ENCODE data around the gene MX2.
"Not testable (repeated sequence)": the region's sequence is repeated elsewhere in the genome, so short reads cannot be mapped to it uniquely, and the experiment has no call there.

MX2 gene, protein sequence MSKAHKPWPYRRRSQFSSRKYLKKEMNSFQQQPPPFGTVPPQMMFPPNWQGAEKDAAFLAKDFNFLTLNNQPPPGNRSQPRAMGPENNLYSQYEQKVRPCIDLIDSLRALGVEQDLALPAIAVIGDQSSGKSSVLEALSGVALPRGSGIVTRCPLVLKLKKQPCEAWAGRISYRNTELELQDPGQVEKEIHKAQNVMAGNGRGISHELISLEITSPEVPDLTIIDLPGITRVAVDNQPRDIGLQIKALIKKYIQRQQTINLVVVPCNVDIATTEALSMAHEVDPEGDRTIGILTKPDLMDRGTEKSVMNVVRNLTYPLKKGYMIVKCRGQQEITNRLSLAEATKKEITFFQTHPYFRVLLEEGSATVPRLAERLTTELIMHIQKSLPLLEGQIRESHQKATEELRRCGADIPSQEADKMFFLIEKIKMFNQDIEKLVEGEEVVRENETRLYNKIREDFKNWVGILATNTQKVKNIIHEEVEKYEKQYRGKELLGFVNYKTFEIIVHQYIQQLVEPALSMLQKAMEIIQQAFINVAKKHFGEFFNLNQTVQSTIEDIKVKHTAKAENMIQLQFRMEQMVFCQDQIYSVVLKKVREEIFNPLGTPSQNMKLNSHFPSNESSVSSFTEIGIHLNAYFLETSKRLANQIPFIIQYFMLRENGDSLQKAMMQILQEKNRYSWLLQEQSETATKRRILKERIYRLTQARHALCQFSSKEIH

DNA sequence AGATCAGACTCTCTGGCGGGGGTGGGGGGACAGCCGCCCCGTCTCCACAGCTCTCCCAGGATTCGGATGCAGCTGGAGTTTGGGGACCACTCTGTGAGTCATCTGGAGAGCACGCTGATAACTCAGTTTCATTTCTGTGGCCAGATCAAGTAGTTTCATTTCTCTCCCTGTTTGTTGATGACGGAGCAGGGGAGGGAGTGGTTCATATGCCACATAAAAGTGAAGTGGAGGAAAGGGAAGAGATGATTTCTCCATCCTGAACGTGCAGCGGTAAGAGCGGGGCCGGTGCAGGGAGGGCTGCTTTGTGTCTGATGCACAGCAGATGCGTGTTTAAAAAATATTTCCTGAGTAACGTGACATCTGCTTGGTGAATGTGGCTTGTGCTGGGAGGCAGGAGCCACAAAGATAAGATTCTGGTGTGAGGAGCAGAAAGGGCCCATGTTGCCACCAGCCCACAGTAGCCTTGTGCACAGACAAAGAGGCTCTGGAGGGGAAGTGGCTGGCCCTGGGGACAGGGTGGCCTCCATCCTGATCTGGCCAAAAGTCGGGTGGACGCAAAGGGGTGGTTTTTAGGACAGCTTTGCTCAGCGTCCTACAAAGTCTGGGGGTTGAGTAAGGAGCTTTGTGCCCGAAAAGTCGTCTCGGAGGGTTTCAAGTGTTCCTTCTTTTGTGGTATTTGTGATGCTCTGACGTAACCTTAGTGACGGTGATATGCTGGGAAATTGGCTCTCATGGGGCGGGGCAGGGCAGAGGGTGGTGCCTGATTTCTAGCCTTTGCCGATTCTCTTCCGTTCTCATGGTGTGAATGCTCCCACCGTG is at the start of gene MX2:
MX2 (plus strand) TSS at position 242 of the 819 bp plus-strand sequence. CDS start 14,880 bp downstream, outside the sequence.
- DNase-seq (ENCODE audit: low spot score), result peak; percentile 75

DNA sequence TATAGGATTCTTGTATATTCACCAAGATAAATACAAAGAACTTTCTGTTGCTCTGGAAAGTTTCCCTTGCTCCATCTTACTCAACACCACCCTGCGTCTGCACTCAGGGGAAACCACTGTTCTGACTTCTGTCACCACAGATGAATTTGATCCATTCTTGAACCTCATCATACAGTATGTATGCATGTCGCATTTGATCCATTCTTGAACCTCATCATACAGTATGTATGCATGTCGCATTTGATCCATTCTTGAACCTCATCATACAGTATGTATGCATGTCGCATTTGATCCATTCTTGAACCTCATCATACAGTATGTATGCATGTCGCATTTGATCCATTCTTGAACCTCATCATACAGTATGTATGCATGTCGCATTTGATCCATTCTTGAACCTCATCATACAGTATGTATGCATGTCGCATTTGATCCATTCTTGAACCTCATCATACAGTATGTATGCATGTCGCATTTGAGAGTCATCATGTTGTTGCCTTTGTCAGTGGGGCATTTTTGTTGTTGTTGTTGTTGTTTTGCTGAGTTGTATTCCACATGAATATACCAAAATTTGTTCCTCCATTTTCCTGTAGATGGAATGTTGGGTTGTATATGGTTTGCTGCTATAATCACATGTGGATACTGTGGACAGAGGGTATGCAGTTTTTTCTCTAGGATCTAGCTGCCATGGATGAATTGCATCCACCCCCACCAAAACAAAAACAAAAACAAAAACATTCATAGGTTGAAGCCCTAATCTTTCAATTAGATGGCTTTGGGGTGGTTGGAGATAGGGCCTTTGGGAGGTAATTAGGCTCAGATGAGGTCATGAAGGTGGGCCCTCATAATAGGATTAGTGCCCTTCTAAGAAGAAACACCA is 48.3 kb upstream of the MX2 start:
- DNase-seq (ENCODE audit: low spot score), result not testable (repeated sequence)

DNA sequence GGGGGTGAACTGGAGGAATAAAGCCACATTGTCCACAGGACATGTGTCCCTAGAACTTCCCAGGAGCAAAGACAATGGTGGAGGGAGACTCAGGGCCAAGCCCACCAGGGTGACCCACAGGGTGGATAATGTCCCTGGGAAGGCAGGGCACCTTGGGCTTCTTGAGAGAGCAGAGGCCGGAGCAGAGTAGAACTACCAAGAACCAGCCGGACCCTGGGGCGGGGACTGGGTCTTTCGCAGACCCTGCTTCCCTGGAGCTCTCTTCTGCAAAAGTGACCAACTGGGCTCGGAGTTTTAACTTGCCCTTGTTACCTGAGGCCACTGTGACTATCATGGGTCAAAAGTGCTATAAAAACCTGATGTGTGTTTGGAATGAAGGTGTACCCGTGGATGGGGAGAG is 46.1 kb upstream of the MX2 start:
- DNase-seq (ENCODE audit: low spot score), result no peak

DNA sequence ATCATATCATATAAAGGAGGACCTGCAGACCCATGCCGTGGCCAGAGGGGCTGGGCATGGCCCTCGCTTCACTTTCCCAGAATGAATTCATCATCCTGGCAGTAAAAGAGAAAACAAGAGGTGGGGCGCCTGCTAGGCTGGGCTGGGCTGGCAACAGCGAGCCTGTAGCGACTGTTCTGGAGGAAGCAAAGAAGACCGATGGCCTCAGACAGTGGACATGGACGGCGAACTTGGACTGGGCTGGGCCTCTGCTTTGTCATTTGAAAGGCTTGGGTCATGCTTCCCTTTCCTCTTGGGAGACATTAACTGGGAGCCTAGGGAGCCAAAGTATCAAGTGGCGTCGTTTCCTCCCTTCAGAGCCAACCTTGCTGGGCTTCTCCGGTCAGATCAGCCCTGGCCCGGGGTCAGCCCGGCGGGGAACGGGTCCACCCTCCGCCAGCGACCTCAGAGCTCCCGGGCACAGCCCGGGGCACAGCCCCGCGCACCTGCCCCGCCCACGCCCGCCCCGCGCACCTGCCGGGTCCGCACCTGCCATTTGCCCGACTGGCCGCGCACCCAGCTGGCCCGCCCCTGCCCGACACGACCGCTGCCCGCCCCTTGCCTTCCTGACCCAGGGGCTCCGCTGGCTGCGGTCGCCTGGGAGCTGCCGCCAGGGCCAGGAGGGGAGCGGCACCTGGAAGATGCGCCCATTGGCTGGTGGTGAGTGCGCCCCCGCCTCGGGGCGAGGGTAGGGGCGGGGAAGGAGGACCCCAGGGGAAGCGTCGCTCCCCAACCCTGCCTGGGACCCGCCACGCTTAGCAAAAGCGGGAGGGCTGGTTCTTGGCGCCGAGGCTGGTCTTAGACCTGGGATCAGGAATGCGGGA is 45.4 kb upstream of the MX2 start, which contains the start of gene FAM3B:
FAM3B (plus strand) TSS at position 602 of the 863 bp plus-strand sequence; CDS start at position 681, 79 bp downstream.
- no peak for DNase-seq (ENCODE audit: low spot score)

DNA sequence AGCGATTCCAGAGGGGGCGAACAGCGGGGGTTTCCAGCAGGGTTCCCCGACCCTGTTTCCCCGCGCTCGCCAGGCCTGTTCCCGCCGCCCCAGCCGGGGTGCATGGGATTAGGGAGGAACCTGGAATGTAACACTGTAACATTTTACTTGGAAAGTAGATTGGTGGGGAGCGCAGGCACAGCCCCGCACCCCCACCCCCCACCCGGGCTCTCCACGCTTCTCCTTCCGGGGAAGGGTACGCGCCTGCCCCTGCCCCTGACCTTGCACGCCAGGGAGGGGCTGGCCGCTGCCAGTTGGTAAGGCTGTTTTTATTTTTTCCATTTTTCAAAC is 44.8 kb upstream of the MX2 start:
- no peak for DNase-seq (ENCODE audit: low spot score)

DNA sequence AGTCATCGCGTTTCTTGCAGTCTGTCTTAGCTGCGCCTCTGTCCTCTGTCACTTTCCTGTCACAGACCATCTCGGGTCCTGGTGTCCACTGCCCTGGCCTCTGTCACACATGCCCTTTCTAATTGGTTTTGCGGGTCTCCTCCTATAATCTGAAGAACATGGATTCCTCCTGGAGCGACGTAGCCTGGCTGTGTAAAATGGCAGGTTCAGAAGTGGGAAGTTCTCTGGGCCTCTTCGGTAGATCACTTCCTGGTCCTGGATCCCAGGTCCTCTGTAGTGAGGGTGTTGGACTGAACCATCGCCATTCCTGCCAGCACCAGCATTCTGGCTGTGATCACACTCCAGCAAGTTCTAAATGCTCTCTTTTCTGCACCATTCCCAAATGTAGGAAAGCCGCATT is 44.4 kb upstream of the MX2 start:
- no peak for DNase-seq (ENCODE audit: low spot score)

DNA sequence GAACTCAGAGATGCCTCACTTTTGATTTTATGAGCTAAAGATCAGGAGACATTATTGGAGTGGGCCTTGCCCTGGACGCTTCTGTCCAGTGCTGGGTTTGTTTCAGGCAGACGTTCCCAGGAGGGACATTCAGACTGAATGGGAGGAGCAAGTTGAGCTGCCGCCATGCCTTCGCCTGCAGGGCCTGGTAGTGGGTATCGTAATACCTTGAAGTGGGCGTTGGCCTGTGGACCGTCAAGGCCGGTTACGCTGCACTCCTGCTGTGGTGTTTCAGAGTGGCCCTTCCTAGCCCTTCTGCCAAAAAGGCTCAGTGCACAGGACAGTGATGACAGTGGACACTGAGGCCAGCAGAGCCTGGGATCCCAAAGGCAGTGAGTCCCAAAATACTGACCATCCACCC is 43.6 kb upstream of the MX2 start:
- DNase-seq (ENCODE audit: low spot score), result no peak

DNA sequence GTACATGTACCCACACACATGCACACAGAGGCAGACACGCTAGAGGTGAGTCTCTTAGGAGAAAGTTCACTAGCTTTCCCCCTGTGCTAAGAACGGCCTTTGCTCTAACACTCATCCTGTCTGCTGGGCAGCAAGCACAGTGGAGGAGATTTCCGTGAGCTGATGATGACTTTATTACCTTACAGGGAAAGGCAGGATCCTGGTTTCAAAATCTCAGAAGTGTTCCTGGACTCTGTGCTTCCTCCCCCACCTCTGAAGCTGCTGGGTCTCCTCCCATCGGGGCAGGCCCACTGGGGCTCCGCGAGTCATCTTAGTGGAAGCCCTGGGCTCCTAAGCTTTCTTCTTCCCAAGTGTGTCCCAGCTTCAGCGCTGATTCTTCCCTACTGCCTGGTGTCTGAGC is 42.6 kb upstream of the MX2 start:
- DNase-seq (ENCODE audit: low spot score), result no peak

DNA sequence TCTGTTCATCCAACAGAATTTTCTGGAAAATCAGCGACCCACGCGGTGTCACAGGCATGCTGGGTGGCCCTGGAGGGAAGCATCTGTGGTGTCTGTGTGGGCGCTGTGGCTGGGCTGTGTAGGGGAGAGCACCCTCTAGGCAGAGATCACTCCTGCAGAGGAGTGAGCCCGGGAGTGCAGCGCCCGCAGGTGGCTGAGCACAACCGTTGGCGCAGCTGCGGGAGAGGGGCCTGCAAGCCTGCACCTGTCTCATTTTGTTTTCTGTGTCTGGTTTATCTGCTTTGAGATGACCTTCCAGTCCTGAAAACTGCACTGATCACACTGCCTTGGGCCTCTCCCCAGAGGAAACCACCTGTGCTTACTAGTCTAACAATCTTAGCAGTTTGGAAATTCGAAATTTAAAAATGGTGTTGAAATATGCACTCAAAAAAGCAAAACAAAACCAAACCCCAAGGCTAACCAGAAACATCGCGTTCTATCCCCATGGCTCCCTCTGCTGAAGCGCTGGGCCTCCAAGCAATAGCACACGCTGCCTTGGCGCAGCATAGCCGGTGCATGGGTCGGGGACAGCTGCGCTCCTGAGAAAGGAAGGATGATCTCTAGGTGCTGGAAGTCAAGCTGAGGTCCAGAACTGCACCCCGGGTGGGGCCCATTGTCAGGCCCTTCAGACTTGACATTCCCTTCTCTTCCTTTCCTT is 40.5 kb upstream of the MX2 start:
- no peak for DNase-seq (ENCODE audit: low spot score)

DNA sequence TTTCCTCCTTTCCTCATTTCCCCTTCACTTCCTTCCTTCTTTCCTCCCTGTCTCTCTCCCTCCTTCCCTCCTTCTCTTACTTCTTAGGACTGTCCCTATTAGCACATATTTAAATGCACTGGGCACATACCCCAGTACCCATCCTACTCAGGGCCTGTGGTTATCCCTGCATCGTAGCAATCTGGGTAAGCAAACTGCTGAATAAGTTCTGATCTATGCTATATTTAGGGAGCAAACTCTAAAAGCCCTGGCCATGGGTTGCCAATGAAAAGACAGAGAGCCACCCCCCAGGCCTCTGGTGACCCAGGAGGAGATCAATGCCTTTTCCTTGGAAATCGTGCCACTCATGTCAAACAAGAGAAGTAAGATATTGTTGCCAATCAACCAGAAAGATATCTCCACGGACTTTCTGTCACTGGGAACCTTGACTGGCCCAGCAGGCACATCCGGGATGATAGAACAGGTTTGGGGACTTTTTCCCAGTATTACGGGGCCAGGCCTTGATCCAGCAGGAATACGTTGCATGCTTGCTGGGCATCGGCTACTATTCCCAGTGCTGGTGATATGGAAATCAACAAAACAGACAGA is 39.8 kb upstream of the MX2 start:
- no peak for DNase-seq (ENCODE audit: low spot score)

DNA sequence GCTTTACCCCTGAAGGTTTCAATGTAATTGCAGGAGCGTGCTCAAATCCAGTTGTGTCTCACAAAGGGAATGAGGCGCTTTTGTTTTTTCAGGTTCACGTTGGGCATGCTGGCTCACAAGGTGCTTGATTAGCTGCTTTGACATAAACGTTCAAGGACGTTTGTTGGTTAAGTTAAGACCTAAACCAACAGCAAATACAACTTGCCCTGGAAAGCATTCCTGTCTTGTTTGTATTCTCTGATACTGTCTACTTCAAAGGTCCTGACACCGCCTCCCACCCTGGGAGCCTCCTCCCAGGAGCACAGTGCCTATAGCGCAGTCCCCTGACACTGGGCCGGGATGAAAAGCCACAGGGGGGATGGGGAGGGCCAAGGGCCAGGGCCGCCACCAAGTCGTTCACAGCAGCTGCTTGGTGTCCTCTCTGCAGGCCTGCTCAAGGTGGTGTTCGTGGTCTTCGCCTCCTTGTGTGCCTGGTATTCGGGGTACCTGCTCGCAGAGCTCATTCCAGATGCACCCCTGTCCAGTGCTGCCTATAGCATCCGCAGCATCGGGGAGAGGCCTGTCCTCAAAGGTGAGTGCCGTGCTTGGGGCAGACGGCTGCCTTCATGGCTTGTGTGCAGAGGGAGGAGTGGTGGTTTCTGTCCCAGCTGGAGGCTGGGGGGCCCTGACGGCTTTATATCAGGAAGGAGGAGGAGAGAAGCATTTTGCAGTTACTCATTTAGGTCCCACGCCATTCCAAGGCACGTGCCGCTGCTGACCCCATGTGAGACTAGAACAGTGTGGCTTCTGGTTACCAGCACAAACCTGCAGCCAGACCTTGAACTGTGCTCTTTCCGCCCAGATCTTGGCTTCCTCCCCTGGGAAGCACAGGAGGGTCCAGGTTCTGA is 39.1 kb upstream of the MX2 start:
- DNase-seq (ENCODE audit: low spot score), result no peak

DNA sequence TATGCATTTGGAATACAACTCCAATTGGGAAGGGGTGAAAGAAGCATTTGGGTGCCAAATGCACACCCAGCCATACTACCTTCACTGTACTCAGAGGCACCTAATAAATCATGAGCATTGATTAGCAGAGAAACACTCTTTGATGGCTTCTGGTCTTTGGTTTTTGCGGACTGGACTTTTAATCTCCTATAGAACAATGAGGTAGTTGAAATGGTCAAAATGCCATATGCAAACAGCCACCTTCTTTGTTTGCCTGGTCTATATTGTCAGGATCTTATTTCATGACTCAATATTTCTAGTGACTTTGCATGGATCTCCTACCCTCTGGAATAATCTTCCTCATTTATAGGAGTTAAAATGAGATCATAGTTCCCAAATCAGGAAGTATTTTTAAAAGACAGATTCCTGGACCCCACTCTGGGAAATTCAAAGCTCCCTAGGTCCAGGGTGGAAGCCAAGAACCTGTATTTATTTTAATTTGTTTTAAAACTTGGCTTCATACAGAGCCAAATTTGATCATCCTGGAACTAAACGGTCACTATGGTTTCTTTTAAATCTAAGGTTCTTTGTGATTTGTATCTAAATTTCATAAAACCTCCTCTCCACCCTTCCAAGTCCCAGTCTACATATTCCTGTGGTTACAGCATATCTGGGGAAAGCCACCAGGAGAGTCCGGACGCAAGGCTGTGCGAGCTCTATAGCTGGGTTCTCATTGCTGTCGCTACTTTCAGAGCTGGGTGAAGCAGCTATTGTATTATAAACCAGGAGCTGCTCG is 36.5 kb upstream of the MX2 start:
- DNase-seq (ENCODE audit: low spot score), result no peak

DNA sequence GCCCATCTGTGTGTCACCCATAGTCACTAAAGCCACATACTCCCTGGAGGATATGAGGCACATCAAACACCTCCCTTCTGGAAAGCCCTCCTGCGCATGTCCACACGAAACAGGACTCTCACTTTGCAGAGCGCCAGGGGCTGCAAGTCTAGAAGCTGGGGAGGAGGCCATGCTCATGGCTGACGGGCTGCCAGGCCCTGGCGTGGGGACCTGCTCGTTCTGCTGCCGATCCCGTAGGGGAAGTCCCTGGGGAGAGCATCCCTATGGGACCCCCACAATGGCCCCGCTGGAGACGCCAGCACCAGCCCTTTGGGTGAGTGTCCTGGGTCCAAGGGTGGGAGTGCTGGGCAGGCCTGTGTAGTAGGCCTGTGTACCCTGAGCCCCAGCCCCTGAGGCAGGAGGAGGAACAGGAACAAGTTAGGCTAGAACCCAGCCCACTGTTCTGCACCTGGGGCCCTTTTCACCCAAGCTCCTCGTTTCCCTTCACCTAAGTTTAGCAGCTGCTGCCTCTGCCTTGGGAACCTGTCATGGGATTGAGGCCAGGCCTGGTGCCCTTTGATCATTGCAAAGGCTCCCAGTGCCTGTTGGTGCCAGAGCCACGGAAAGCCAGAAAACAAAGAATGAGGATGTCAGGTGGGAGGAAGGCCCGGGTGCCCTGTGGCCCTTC is 35.3 kb upstream of the MX2 start:
- DNase-seq (ENCODE audit: low spot score), result no peak

DNA sequence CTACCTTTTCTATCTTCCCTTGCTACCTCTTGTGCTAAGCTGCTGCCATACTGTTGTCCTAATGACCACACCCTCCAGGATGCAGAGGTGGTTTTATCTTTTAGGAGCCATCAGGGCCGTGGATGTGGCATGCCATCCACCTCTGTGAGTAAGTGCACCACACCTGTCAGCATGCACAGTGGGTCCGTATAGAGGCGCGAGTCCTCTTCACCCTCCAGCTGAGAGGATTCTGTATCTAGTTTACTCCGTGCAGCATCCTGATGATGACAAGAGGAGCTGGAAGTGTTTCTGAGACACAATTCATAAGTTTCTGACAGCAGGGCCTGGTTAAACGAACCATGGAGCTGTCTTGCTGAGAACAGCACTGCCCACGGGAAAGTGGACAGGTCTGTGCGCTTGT is 34.1 kb upstream of the MX2 start:
- no peak for DNase-seq (ENCODE audit: low spot score)

DNA sequence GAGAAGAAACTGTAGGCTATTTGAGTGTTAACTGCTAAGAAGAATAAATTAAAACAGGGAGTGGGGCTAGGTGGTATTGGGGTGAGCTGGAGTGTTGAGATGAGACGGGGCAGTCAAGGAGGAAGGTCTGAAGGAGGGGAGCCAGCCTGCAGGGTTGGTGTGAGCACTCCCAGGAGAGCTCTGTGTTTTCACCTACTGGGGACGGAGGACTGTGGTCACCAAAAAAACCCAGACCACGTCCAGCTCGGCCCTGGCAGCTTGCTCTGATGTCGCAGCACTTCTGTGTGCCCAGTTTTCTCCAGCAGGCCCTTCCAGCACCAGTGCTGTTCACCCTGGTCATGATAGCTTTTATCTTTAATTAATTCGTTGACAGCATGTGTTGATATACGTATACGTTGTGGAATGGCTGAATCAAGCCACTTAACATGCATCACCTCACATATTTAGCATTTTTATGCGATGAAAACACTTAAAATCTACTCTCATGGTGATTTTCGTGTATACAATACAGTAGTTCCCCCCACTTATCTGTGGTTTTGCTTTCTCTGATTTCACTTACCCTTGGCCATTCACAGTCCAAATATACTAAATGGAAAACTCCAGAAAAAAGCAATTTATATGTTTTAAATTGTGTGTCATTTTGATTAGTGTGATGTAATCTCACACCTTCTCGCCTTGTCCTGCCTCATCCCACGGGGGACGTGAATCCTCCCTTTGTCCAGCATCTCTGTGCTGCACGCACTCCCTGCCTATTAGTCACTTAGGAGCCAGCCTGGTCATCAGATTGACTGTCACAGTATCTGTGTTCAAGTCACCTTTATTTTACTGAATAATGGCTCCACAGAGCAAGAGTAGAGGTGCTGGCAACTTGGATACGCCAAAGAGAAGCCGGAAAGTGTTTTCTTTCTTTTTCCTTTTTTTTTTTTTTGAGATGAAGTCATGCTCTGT is 32.9 kb upstream of the MX2 start:
- no peak for DNase-seq (ENCODE audit: low spot score)

DNA sequence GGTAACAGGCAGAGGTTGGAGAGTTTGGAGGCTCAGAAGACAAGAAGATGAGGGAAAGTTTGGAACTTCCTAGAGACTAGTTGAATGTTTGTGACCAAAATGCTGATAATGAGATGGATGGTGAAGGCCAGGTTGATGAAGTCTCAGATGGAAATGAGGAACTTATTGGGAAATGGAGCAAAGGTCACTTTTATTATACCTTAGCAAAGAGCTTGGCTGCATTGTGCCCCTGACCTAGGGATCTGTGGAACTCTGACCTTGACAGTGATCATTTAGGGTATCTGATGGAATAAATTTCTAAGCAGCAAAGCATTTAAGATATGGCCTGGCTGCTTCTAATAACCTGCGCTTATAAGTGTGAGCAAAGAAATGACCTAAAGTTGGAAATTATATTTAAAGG is 28.1 kb upstream of the MX2 start:
- DNase-seq (ENCODE audit: low spot score), result no peak
